Ovary (tissue), 3 donors: ENCODE results near the gene COX11.

ENCODE experiments used
- CTCF ChIP-seq, 3 donors: fragments of 450-650 bp in 2 of 3; fragments of 200-600 bp in 1 of 3; IDR thresholded peaks; one replicate each; pipeline versions ENCODE4 v1.5.1 to v1.8.0; 2016 to 2022; ENCODE audit warnings: antibody characterized with exemption in 3 of 3, mild to moderate bottlenecking in 1 of 3
- EP300 ChIP-seq: sonication (generic); formaldehyde crosslinking; IDR thresholded peaks from one replicate; pipeline ENCODE4 v1.6.1; 2017; ENCODE audit warnings: antibody characterized with exemption
- POLR2A ChIP-seq: fragments of 450-650 bp; IDR thresholded peaks from one replicate; pipeline ENCODE4 v1.6.1; 2017; ENCODE audit warnings: antibody characterized with exemption, mild to moderate bottlenecking, moderate library complexity
- donor health status: DM: no; HTN: no; CAD: no.

GRCh38 chr17:54924405-54924804 lies 44.0 kb downstream of the COX11 start:
- no peak for TF ChIP-seq CTCF (IDR thresholded peaks at IDR 0.05)
- TF ChIP-seq POLR2A: no peak
- TF ChIP-seq EP300: no peak
